Adrenal gland (tissue), 5 donors: ENCODE measurements around the gene ZNF595.
"Not testable (repeated sequence)": the region's sequence is repeated elsewhere in the genome, so short reads cannot be mapped to it uniquely, and the experiment has no call there.

Experiments used
- POLR2A ChIP-seq, 2 donors: fragments of 450-650 bp; IDR thresholded peaks; one replicate each; pipeline ENCODE4 v1.6.1; 2017; ENCODE audit warnings: antibody characterized with exemption in 2 of 2, mild to moderate bottlenecking in 2 of 2, moderate library complexity in 1 of 2
- TF ChIP-seq, protein P1 (sequence below), 6 experiments: fragments of 450-650 bp in 4 of 6; fragments of 200-600 bp in 2 of 6; sonication (generic) in 1 of 6; IDR thresholded peaks; 1 replicate in 5 of 6; 2 replicates in 1 of 6; pipeline versions ENCODE4 v1.5.1 to v1.8.0; 2016 to 2021; ENCODE audit warnings: antibody characterized with exemption in 6 of 6, mild to moderate bottlenecking in 2 of 6, moderate library complexity in 1 of 6
- donor health status: DM: no; HTN: no; CAD: no.

DNA sequence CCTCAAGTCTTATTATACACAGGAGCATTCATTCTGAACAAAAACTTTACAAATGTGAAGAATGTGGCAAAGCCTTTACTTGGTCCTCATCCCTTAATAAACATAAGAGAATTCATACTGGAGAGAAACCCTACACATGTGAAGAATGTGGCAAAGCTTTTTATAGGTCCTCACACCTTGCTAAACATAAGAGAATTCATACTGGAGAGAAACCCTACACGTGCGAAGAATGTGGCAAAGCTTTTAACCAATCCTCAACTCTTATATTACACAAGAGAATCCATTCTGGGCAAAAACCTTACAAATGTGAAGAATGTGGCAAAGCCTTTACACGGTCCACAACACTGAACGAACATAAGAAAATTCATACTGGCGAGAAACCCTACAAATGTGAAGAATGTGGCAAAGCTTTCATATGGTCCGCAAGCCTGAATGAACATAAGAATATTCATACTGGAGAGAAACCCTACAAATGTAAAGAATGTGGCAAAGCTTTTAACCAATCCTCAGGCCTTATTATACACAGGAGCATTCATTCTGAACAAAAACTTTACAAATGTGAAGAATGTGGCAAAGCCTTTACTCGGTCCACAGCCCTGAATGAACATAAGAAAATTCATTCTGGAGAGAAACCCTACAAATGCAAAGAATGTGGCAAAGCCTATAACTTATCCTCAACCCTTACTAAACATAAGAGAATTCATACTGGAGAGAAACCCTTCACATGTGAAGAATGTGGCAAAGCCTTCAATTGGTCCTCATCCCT is 33.6 kb downstream of the ZNF595 start:
- TF ChIP-seq, protein P1, sequence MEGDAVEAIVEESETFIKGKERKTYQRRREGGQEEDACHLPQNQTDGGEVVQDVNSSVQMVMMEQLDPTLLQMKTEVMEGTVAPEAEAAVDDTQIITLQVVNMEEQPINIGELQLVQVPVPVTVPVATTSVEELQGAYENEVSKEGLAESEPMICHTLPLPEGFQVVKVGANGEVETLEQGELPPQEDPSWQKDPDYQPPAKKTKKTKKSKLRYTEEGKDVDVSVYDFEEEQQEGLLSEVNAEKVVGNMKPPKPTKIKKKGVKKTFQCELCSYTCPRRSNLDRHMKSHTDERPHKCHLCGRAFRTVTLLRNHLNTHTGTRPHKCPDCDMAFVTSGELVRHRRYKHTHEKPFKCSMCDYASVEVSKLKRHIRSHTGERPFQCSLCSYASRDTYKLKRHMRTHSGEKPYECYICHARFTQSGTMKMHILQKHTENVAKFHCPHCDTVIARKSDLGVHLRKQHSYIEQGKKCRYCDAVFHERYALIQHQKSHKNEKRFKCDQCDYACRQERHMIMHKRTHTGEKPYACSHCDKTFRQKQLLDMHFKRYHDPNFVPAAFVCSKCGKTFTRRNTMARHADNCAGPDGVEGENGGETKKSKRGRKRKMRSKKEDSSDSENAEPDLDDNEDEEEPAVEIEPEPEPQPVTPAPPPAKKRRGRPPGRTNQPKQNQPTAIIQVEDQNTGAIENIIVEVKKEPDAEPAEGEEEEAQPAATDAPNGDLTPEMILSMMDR (IDR thresholded peaks at IDR 0.05): not testable (repeated sequence)
- not testable (repeated sequence) for TF ChIP-seq POLR2A (IDR thresholded peaks at IDR 0.05)
